GM21786 (cell line): ENCODE measurements around the gene PRKCA.

Source experiments
- ATAC-seq: cut with Tn5 transposase; IDR thresholded peaks from one replicate; pipeline ENCODE4 v1.9.1; 2021; ENCODE audit not compliant: unreplicated experiment

PRKCA gene

DNA sequence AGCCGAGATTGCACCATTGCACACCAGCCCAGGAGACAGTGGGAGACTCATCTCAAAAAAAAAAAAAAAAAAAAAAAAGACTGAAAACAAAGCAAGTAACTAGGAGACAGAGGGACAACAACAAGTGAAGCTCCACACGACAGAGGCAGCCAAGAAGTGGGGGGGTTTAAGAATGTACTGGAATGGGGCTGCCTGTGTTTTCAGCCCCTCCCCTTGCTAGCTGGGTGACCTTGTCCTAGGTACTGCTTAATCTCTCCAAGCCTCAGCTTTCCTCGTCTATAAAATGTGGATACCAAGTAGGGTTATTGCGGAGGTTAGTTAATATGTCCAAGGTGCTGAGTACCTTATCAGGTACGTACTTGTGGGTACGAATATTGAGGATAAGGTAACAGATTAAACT is 368.7 kb downstream of the PRKCA start:
- no peak for ATAC-seq

DNA sequence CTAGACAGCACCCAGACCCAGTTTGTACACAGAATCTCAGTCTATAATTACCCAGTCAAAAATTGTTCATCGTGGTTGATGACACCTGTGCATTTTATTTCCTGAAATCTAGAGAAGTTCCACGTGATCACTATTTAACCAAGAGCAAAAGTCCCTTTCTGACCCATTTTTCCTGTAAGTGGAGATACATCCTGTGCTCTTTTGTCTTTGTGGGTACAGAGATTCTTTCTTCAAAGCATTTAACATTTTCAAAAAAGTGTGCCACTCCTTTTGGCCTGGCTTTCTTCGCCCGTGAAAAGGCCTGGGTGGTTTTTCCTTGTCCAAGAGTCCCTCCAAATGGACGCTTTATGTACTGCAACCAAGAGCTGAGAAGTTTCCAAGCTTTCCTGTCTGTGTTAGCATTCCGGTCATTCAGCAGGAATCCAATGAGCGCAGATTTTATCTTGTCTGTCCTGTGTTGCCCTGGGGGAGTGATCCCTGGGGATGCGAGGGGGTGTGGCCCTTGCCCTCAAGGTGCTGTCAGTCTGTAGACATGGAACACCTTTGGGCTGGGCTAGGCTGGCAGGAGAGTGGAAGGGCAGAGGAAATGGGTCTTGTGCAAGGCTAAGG is 371.4 kb downstream of the PRKCA start:
- no peak for ATAC-seq

GRCh38 chr17:66675273-66675990 is 373.0 kb downstream of the PRKCA start:
- no peak for ATAC-seq

GRCh38 chr17:66675991-66676371 is 373.6 kb downstream of the PRKCA start:
- ATAC-seq = no peak

GRCh38 chr17:66676421-66676820 is 374.0 kb downstream of the PRKCA start:
- no peak for ATAC-seq

- no peak for ATAC-seq
Measured at GRCh38 chr17:66677201-66677981, 375.0 kb downstream of the PRKCA start.

- no peak for ATAC-seq
Measured at GRCh38 chr17:66678061-66678460, 375.6 kb downstream of the PRKCA start.

DNA sequence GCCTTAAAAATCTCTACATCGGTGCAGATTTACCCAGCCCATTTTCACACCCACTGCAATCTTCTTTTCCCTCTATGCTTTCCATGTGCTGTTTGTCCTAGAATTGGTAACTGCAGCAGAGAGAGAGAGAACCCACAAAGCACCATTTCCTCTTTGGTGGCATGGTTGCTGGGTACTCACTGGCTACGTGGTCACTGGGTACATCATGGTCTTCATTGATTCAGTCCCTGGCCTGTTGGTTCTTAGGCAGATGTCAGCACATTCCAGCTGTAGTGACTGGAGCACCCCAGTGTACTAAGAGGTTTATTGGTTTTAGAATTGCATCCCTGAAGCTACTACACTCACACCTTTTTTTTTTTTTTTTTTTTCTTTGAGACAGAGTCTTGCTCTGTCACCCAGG is 376.4 kb downstream of the PRKCA start:
- ATAC-seq = no peak

DNA sequence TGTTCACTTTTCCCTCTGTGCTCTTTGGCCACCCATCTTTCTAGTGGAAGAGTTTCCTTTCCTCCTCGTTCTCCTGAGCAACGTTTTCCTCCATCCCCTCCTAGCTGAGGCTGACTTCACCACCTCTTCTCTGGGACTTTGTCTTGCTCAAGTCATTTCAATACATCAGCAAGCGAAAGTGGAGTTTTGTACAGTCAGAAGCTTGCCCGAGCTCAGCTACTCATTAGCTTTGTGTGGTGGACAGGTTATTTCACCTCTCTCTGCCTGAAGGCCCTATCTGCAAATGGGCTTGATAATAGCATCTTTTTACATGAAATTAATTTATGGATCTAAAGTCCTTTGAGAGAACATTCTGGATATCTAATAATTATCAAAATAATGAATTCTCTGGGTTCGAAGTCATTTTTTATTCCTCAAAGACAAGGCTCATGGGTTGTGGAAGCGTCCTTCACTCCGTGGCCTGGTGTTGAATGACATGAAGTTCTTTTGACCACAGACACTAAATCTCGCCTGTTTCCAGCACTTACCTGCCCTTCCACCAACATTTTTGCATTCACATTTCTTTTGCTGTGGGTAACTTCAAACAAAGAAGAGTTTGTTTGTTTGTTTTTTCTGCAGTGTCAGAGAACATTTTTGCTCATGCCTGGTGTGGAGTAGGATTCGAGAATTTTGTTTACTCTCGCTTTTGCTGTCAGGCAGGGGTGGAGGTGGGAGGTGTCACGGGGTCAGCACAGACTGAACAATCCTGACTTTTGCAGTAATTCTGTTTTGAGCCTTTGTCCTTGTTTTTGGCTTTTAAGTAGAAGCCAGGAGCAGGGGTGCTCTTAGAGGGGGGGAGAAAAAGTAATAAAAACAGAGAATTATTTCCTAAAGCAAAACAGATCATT is 377.5 kb downstream of the PRKCA start:
- no peak for ATAC-seq

GRCh38 chr17:66682283-66682682 is 379.9 kb downstream of the PRKCA start:
- ATAC-seq = no peak

GRCh38 chr17:66684261-66684660 is 381.8 kb downstream of the PRKCA start:
- ATAC-seq = no peak

GRCh38 chr17:66684731-66685130 is 382.3 kb downstream of the PRKCA start:
- no peak for ATAC-seq

DNA sequence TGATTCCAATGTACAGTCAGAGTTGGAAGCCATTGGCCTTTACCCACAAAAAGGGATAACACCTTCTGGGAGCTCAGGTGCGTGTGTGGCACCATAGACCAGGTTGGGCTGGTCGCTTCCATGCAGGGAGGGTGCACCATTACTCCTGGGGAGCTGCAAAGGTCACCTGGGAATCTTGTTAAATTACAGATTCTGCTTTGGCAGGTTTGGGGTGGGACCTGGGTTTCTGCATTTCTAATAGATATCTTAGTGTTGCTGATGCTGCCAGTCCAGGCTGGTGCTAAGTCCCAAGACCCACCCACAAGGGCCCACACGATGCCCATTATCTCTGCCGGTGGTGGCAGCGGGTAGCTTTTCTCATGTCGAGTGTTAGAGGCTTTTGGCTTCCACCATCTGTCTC is 384.2 kb downstream of the PRKCA start:
- no peak for ATAC-seq

DNA sequence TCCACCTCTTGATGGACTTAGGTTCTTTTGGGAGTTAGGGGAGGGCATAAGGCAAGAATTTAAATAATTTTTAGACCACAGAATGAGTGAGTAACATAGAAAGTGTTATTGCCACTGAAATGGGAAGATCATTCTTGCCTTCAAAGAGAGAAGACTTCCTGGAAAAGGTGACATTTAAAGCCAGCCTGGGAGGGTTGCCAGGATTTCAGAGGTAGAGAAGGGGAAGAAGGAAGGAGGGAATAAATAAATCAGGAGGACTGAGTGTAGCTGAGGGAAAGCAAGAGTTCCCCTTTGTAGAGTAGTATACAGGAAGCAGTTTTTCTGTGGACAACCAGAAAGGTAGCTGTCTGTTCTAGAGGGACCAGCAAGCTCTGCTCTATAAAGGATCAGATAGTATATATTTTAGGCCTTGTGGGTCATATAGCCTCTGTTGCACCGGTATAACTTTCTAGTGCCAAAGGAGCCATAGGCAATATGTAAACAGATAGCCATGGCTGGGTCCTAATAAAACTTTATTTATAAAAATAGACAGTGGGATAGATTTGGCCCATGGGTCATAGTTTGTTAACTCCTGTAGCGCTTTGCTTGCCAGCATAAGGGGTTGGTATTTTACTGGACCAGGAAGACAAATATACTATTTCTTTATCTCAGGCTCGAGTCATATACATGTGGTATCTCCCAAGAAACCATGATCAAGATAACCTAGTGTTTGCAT is 385.3 kb downstream of the PRKCA start:
- ATAC-seq = no peak

- no peak for ATAC-seq
Measured at GRCh38 chr17:66689221-66689620, 386.8 kb downstream of the PRKCA start.

DNA sequence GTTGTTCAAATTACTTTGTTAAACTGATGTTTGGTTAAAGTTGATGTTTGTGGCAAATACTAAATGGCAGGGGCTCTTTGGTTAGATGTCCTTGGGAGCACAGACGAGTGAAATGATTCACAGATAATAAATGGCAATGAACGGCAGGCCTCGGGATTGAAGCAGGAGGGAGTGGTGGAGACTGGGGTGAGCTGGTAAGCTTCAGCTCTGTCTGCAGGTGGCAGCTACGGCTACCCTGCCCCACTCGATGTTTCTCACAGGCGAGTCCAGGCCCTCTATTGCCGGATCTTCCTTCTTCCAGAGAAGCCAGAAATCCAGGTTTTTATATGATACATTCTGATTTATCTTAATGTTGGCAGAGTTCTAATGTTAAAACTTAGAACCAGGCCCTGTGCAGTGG is 387.8 kb downstream of the PRKCA start:
- no peak for ATAC-seq

- no peak for ATAC-seq
Measured at GRCh38 chr17:66691644-66692420, 389.4 kb downstream of the PRKCA start.

DNA sequence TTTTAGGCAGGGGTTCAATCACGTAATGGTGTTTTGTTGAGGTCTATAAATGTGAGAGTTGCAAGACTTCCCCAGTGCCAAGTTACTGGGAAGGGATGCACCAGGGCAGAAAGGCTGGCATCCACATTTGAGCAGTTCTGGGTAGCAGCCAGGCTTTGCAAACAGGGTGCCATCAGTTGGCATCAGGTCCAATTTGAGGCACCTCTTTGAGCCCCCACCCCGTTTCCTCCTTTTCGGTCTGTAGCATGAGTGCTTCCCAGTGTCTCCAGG is 389.9 kb downstream of the PRKCA start:
- ATAC-seq = no peak

- ATAC-seq = no peak
Measured at GRCh38 chr17:66695098-66695497, 392.7 kb downstream of the PRKCA start.

- no peak for ATAC-seq
Measured at GRCh38 chr17:66698270-66698669, 395.9 kb downstream of the PRKCA start.
